T-helper 1 cell treated with Interleukin-12 subunit alpha and Interleukin-12 subunit beta and Interleukin-4 antibody, amounts not matched to agents 30 ng/mL and 1 ng/mL, for 36 hours (primary cell): ENCODE data around the gene KLF6. TPM values are rescaled to one million over a fixed set of nuclear protein-coding genes. Genes with fewer than 3 reads are reported as not detected.

Source experiments
- intact Hi-C: fragments of 100-400 bp; cut with micrococcal nuclease; formaldehyde crosslinking; loops from one replicate; pipeline ENCODE4 v1.15.1; 2024
- total RNA-seq: library from RNA; stranded (reverse); gene quantifications from 2 replicates; pipeline ENCODE4 v1.2.3, GENCODE V29; 2022

KLF6 gene
- total RNA-seq: 172 and 177 TPM in 2 replicates

GRCh38 chr10:3784510-3785250, at the start of gene KLF6:
Gene KLF6, minus strand, starts transcription at chr10:3785209. Its CDS starts 195 bp downstream, at chr10:3785014.
- intact Hi-C loops: loop anchor here (1.0 to 5.0 kb wide), 7 partner anchors 21 to 317 kb away; no protein-coding TSS in a partner anchor

GRCh38 chr10:3834404-3834803, 49.4 kb upstream of the KLF6 start:
- intact Hi-C loops: no loop called here

DNA sequence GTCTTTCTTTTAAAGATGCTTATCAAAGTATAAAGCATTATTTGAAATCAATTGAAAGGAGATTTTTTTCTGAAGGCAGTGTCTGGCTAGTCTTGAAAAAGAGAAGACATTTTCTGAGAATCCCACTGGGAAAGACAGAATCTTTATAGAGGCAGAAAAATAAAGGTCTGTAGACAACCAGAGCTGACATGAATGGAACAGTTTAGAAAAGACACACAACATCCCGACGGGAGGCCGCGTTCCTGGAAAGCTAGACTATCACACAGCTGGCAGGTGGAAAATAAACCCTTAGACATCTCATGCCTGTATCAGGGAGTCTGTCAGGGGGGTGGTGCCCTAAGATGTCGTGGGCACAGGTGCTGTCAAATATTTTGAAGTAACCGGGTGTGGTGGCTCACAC, 48.0 kb upstream of the KLF6 start:
- intact Hi-C loops: no loop called here

DNA sequence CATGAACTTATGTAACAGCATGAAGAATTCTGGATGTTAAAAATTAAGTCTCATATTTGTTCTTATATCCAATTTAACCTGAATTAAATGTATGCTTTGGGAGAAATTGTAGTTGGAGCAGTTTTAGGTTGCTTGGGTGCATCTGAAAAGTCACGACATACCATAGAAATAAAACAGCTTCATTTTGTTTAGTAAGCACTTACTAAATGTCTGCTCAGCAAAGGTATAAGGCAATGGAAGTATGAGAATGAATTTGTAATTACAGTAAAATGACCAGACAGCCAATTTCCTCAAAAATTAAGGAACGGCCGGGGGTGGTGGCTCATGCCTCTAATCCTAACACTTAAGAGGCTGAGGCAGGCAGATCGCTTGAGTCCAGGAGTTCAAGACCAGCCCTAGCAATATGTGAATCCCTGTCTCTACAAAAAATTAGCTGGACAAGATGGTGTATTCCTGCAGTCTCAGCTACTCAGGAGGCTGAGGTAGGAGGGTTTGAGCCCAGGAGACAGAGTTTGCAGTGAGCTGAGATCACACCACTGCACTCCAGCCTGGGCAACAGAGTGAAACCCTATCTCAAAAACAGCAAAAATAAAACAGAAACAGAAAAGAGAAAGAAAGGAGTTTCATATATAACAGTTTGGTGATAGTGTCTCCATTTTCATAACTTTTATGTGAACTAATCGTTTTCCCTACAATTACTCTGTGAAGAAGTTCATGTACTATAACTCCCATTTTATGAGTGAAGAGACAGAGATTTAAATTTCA, 47.2 kb upstream of the KLF6 start:
- intact Hi-C loops: no loop called here

- intact Hi-C loops: no loop called here
Observed at GRCh38 chr10:3831608-3832007, 46.6 kb upstream of the KLF6 start.

DNA sequence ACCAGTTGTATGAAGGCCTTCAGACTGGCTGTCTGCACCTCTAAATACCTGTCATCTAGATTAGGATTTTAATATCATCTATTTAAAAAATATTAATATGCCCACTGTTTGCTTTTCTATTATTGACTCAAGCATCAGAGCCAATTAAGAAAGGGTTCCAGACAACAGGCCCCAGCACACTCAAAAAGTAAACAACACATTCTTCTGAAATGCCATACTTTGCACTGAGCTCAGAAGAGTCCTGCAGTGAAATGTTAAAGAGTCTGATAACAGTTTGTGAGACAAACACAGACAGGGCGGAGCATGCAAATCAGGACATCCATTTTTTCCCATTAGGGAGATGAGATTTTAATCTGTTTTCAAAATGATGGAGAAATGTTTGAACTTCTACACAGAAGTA, 45.9 kb upstream of the KLF6 start:
- intact Hi-C loops: no loop called here

GRCh38 chr10:3829156-3830050, 44.4 kb upstream of the KLF6 start:
- intact Hi-C loops: loop anchor here (1.0 to 2.0 kb wide), 4 partner anchors 23 to 46 kb away; no protein-coding TSS in a partner anchor

DNA sequence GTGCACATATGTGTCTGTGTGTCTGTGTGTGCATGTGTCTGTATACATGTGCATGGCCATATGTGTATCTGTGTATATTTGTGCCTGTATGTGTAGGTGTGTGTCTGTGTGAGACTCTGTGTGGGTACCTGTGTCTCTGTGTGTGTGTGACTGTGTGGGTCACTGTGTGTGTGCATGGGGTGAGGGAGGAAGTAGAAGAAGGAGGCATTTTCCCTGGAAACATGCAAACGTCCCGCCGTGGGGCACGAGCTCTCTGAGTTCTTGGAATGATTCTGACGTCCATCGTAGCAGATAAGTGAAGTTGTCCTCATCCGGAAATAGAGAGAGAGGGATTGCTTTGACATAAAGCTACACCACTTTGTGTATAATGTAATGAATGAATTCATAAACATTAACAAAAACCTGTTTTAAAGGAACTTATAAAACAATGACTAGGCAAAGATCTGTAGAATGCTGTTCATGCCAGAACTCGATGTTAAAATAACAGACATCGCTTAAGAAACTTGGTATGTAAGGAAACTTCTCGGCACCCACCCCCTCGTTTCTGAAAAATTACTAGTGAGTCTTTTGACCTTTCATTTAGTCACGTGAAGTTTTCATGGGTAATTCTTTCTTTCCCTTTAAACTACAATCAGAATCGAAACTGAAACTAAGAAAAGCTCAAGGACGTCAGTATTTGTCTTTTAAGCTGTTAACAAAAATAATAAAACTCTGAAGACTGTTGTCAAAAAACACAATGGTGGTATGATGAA, 43.6 kb upstream of the KLF6 start:
- intact Hi-C loops: loop anchor here (1.0 to 2.0 kb wide), 5 partner anchors 17 to 46 kb away; no protein-coding TSS in a partner anchor

- intact Hi-C loops: loop anchor here (1.0 to 2.0 kb wide), 2 partner anchors 17 to 47 kb away; no protein-coding TSS in a partner anchor
Observed at GRCh38 chr10:3827768-3828403, 42.9 kb upstream of the KLF6 start.

- intact Hi-C loops: no loop called here
Observed at GRCh38 chr10:3827266-3827665, 42.3 kb upstream of the KLF6 start.

DNA sequence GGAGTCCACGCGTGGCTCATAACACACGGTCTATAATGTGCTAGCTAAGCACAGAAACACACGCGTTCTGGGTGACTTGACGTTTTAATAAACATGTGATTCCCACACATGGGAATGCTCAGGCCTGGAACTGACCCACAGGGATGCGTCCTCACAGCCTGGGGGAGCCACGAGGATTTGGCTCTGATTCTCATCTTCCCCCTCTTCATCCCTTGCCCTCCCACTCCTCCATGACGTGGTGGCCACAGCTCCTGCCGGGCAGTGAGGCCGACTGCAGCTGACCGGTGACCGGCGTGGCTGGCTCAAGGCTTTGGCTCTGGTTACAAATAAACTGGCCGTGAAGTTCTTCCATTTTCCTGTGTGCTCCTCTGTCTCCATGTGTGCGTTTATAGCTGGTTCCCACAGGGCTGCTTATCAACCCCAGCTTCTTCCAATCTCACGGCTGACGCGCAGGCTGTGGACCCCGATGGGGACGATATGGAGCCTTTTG, 40.9 kb upstream of the KLF6 start:
- intact Hi-C loops: no loop called here

GRCh38 chr10:3825244-3825643, 40.2 kb upstream of the KLF6 start:
- intact Hi-C loops: no loop called here

DNA sequence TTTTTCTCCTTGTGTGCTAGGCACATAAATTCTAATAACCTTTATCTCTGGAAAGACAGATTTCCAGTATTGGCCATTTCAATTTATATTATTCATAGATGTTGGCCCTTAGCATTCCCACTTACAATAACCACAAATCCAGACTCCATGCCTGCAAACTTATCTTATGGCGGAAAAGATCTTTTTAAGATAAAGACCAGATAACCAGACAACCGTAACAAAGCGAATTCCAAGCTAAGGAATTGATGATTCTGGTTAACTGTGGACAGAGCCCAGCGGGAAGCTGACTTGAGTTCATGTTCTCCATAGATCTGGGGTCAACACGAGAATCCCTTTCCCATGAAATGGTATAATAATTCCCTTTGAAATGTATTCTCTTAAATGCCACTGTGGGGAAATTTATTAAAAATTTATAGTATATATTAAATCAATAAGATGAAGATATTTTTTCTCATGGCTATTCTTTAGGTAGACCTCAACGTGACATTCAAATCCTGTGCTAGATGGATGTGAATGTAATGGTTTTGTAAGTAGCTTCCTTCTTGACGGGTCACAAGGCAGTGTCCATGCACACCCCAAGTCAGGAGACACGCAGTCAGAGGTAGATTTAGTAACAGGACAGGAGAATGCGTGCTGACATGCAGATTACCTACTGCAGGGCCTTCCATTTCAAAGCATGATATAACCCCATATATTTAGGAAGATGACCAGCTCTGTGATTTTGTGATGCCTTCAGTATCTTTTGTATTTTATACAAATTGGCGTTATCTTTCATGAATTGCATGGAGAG, 37.7 kb upstream of the KLF6 start:
- intact Hi-C loops: no loop called here

GRCh38 chr10:3820255-3820654, 35.2 kb upstream of the KLF6 start:
- intact Hi-C loops: no loop called here

DNA sequence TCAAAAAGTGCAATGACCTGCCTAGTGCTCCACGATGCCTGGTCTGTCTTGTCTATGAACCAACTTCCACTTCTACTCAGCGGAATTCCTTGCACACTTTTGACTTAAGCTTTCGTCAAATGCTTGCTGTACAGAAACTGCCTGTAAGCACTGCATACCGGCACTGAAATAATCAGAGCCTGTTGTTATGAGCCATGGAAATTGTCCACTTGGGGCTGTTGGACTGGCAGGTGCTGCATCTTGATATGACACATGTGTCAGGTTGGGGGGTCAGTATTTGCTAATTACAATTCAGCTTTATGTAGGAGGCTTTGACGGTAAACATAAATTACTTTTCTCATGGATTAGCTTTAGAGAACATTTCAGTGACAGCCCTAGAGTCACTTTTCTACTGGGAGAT, 32.0 kb upstream of the KLF6 start:
- intact Hi-C loops: no loop called here

DNA sequence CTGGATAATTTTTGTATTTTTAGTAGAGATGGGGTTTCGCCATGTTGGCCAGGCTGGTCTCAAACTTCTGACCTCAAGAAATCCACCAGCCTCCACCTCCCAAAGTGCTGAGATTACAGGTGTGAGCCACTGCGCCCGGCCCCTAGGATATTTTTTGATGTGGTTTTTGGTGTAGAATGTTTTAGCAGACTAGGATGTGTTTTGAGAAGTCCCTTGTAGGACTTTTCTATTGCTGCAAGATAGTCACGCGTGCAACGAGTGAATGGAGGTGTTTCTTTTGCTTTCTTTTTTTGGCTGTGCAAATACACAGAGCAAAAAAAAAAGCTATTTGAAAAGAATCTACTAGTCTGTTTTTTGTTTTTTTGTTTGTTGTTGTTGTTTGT, 29.8 kb upstream of the KLF6 start:
- intact Hi-C loops: no loop called here

DNA sequence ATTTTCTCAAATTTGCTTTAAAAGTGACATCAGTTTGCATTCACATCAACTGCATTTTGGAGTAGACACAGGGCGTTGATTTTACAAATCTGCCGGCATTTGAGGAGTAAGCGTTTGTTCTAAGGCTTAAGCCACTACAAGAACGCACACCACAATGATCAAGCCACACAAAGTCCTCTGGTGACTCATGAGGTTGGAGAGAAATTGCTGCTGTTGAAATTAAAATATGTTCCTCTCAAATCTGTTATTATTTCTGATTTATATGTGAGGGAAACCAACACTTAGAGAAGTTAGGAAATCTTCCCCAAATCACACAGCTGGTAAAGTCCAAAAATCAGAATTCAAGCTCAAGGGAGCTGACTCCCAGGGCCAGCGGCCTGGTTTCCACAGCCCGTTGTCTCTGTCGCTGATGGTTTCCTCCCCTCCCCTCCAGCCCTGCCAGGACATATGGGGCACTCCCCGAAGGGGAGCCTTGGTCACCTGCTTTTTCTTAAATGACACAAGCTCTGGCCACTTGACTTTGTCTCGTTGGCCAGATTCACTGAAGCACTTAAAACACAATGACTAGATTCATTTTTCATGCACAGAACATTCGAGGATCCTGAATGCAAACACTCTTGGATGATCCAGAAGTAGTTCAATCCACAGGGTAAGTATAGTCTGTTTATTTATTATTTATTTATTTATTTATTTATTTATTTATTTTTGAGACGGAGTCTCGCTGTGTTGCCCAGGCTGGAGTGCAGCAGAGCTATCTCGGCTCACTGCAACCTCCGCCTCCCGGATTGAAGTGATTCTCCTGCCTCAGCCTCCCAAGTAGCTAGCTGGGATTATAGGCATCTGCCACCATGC, 29.2 kb upstream of the KLF6 start:
- intact Hi-C loops: no loop called here

- intact Hi-C loops: no loop called here
Observed at GRCh38 chr10:3813267-3813666, 28.3 kb upstream of the KLF6 start.
